GM18498 (cell line): ENCODE measurements around the gene ATP11C.
"Not testable (repeated sequence)": the region's sequence is repeated elsewhere in the genome, so short reads cannot be mapped to it uniquely, and the experiment has no call there.

Experiments used
- ATAC-seq: cut with Tn5 transposase; IDR thresholded peaks from one replicate; pipeline ENCODE4 v1.9.1; 2021; ENCODE audit warnings: mild to moderate bottlenecking, moderate library complexity; ENCODE audit not compliant: unreplicated experiment

The ATP11C gene

GRCh38 chrX:139738581-139738980 lies 194.3 kb downstream of the ATP11C start:
- no peak for ATAC-seq

GRCh38 chrX:139736151-139736550 lies 196.7 kb downstream of the ATP11C start:
- no peak for ATAC-seq

- no peak for ATAC-seq
These were observed 197.9 kb downstream of the ATP11C start for GRCh38 chrX:139734996-139735395.

- peak; percentile 96 for ATAC-seq
These were observed 207.1 kb downstream of the ATP11C start for GRCh38 chrX:139725720-139726119.

GRCh38 chrX:139724626-139725025 lies 208.2 kb downstream of the ATP11C start:
- ATAC-seq, result no peak

- no peak for ATAC-seq
These were observed 211.9 kb downstream of the ATP11C start for GRCh38 chrX:139720979-139721378.

- ATAC-seq, result no peak
These were observed 212.7 kb downstream of the ATP11C start for GRCh38 chrX:139720136-139720535.

- ATAC-seq, result no peak
These were observed 224.8 kb downstream of the ATP11C start, which contains the start of gene MCF2 for GRCh38 chrX:139708067-139708466. MCF2 (minus strand) TSS chrX:139708167; CDS start chrX:139651744, 56,423 bp downstream.

- ATAC-seq, result no peak
These were observed 230.2 kb downstream of the ATP11C start for GRCh38 chrX:139702658-139703057.

GRCh38 chrX:139692908-139693307 lies 239.9 kb downstream of the ATP11C start:
- peak; percentile 16 for ATAC-seq

GRCh38 chrX:139692506-139692849 lies 240.4 kb downstream of the ATP11C start:
- peak; percentile 57 for ATAC-seq

GRCh38 chrX:139691843-139692505 lies 240.9 kb downstream of the ATP11C start:
- ATAC-seq, result peak; percentile 56

GRCh38 chrX:139691493-139691842 lies 241.4 kb downstream of the ATP11C start:
- ATAC-seq, result no peak

- ATAC-seq, result not testable (repeated sequence)
These were observed 247.7 kb downstream of the ATP11C start for GRCh38 chrX:139685175-139685574.

- no peak for ATAC-seq
These were observed 252.5 kb downstream of the ATP11C start for GRCh38 chrX:139680356-139680755.
